ENCODE results near the gene GXYLT2.

The GXYLT2 gene

DNA sequence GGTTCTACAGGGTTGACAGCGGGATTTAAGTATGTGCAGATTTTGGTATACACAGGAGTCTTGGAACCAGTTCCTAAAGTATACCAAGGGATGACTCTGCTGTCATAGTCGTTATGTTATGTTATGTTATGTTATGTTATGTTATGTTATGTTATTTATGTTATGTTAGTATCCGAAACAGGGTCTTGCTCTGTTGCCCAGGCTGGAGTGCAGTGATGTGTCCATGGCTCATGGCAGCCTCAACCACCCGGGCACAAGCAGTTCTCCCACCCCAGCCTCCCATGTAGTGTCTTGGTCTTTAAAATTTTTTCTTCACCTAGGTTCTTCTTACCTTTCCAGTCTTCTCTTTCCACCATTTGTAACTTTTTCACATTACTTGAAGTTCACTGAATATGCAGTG is 130.5 kb downstream of the GXYLT2 start:
- TF ChIP-seq, protein P1, sequence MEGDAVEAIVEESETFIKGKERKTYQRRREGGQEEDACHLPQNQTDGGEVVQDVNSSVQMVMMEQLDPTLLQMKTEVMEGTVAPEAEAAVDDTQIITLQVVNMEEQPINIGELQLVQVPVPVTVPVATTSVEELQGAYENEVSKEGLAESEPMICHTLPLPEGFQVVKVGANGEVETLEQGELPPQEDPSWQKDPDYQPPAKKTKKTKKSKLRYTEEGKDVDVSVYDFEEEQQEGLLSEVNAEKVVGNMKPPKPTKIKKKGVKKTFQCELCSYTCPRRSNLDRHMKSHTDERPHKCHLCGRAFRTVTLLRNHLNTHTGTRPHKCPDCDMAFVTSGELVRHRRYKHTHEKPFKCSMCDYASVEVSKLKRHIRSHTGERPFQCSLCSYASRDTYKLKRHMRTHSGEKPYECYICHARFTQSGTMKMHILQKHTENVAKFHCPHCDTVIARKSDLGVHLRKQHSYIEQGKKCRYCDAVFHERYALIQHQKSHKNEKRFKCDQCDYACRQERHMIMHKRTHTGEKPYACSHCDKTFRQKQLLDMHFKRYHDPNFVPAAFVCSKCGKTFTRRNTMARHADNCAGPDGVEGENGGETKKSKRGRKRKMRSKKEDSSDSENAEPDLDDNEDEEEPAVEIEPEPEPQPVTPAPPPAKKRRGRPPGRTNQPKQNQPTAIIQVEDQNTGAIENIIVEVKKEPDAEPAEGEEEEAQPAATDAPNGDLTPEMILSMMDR (IDR thresholded peaks at IDR 0.05; ENCODE audit: insufficient read depth, missing control alignments): no peak
- DNase-seq (ENCODE audit: insufficient read length, low spot score) (no peak), FAIRE-seq (no peak)

DNA sequence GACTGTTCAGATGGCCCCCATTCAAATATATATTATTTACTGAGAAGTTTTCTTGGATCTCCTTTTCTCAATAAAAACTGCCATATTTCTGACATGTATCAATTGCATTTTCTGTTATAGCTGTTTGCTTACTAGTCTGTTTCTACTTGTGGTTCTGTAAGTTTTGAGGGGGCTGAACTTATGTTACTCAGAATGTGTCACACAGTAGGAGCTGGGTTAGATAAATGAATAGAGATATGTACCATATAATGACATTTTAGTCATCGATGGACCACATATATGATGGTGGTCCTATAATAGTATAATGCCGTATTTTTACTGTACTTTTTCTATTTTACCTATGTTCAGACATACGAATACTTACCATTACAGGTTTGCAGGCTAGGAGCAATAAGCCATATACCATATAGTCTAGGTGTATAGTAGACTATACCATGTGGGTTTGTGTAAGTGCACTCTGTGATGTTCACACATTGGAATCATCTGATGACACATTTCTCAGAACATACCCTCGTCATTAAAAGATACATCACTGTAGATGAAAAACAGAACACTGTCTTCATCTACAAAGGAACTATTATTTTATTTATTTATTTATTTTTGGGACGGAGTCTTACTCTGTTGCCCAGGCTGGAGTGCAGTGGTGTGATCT is 131.1 kb downstream of the GXYLT2 start:
- no peak for DNase-seq (ENCODE audit: insufficient read length, low spot score)
- FAIRE-seq: no peak
- TF ChIP-seq, protein P1 (IDR thresholded peaks at IDR 0.05; ENCODE audit: insufficient read depth, missing control alignments): no peak

DNA sequence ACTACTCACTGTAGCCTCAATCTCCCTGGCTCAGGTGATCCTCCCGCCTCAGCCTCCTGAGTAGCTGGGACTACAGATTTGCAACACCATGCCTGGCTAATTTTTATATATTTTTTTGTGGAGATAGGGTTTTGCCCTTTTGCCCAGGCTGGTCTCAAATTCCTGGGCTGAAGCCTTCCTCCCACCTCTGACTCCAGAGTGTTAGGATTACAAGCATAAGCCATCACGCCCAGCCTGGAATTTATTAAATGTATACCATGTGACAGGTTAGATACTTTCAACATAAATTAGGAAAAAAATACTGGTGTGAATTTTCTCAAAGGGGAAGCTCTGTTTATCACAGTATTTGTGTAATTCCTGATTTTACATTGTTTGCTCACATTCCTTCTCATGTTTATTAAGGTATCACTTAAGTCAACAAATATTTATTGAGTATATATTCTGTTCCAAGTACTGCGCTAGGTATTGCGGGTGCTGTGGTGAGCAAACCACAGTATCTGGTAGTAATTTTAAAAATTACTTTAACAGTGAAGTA is 133.5 kb downstream of the GXYLT2 start:
- no peak for FAIRE-seq
- TF ChIP-seq, protein P1 (IDR thresholded peaks at IDR 0.05; ENCODE audit: insufficient read depth, missing control alignments): no peak
- DNase-seq (ENCODE audit: insufficient read length, low spot score): no peak

DNA sequence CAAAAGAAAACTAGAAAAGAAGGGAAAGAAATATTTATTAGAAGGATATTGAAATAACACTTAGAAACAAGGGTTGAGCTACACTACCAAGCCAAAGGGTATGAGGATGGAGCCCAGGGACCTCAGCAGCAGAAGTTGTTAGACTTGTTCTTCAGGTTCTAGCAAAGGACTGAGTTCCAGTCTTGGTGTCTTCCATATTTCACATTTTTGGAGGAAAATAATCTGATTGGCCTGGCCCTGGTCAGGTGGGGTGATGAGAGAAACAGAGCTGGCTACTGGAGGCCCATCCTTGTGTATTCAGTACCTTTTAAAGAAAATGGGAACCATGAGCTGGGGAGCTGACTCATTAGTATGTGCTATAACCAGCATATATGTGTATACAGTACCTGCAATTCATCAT is 137.0 kb downstream of the GXYLT2 start:
- FAIRE-seq: no peak
- TF ChIP-seq, protein P1 (IDR thresholded peaks at IDR 0.05; ENCODE audit: insufficient read depth, missing control alignments): no peak
- DNase-seq (ENCODE audit: insufficient read length, low spot score): no peak

DNA sequence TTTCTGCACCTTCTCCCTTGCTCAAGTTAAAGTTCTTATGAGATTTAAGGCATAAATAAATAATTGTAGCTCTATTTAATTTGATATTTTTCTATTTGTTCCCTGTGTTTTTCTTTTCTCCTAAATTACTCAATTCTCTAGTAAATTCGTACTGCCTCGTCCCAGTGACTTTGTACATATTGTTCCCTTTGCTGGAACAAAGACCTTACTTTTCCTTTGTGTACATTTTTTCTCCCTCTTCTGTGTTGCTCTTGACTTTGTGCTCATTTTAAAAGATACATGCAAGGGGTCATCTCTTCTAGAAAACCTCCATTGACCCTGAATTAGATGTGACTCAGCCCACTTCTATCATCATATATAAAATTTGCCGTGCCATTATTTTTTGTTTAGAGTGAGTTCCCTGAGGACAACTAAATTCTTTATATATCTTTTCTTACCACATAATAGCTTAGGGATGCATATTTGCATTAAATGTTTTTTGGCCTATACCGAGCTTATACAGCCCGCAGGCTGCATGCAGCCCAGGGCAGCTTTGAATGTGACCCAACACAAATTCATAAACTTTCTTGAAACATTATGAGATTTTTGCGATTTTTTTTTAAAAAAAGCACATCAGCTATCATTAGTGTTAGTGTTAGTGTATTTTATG is 138.4 kb downstream of the GXYLT2 start:
- TF ChIP-seq, protein P1 (IDR thresholded peaks at IDR 0.05; ENCODE audit: insufficient read depth, missing control alignments): no peak
- DNase-seq (ENCODE audit: insufficient read length, low spot score): no peak
- FAIRE-seq: no peak
